K562 (cell line): ENCODE measurements around the gene SPAG9. TPM values are rescaled to one million over a fixed set of nuclear protein-coding genes. Genes with fewer than 3 reads are reported as not detected.

Source experiments
- ARID4B ChIP-seq: sonication (generic); formaldehyde crosslinking; IDR thresholded peaks from 2 replicates; pipeline ENCODE4 v1.8.0; 2022; ENCODE audit warnings: mild to moderate bottlenecking, missing genetic modification reagents
- JUND ChIP-seq, 2 experiments: IDR thresholded peaks; 2 replicates in 1 of 2; 3 replicates in 1 of 2; pipeline ENCODE4 v1.6.1; 2011; ENCODE audit warnings: borderline replicate concordance in 2 of 2, low read depth in 2 of 2, low read length in 2 of 2, improper control_type of control experiment in 1 of 2, missing biosample characterization in 1 of 2, missing genetic modification characterization in 1 of 2, missing genetic modification reagents in 1 of 2
- KDM4B ChIP-seq, 2 experiments: fragments of 450-650 bp in 1 of 2; sonication (generic) in 1 of 2; IDR thresholded peaks; 2 replicates each; pipeline ENCODE4 v1.6.1; 2016 to 2017; ENCODE audit warnings: borderline replicate concordance in 2 of 2, antibody characterized with exemption in 1 of 2, low read depth in 1 of 2, mild to moderate bottlenecking in 1 of 2
- MECOM ChIP-seq: fragments of 250-450 bp; sonication (Bioruptor Pico); IDR thresholded peaks from 2 replicates; pipeline ENCODE4 v1.8.0; 2022; ENCODE audit warnings: inconsistent platforms
- NR2C1 ChIP-seq, 2 experiments: fragments of 450-650 bp; IDR thresholded peaks; 2 replicates each; pipeline ENCODE4 v1.6.1; 2017; ENCODE audit warnings: mild to moderate bottlenecking in 2 of 2, antibody characterized with exemption in 1 of 2, inconsistent platforms in 1 of 2, missing compliant biosample characterization in 1 of 2, missing genetic modification characterization in 1 of 2
- PKNOX1 ChIP-seq: fragments of 450-650 bp; IDR thresholded peaks from 2 replicates; pipeline ENCODE4 v1.6.1; 2016
- RBM34 ChIP-seq: fragments of 200-400 bp; formaldehyde crosslinking; IDR thresholded peaks from 2 replicates; pipeline ENCODE4 v1.6.1; 2018; ENCODE audit warnings: low read length, borderline replicate concordance; ENCODE audit not compliant: insufficient read depth
- SAFB2 ChIP-seq: fragments of 200-400 bp; formaldehyde crosslinking; IDR thresholded peaks from 2 replicates; pipeline ENCODE4 v1.6.1; 2018; ENCODE audit warnings: borderline replicate concordance, low read length, low read depth, moderate library complexity; ENCODE audit not compliant: severe bottlenecking
- SMAD1 ChIP-seq: fragments of 150-350 bp; IDR thresholded peaks from 2 replicates; pipeline ENCODE4 v1.6.1; 2014; ENCODE audit warnings: low read length, low read depth; ENCODE audit not compliant: partially characterized antibody
- THAP12 ChIP-seq: fragments of 250-450 bp; sonication (Bioruptor Pico); IDR thresholded peaks from 2 replicates; pipeline ENCODE4 v1.9.0; 2021; ENCODE audit warnings: mild to moderate bottlenecking, inconsistent platforms
- TOE1 ChIP-seq, 2 experiments: fragments of 450-650 bp in 1 of 2; sonication (generic) in 1 of 2; formaldehyde crosslinking in 1 of 2; IDR thresholded peaks; 2 replicates each; pipeline versions ENCODE4 v1.7.1 to v1.8.0; 2016 to 2022; ENCODE audit warnings: borderline replicate concordance in 2 of 2, mild to moderate bottlenecking in 2 of 2, antibody characterized with exemption in 1 of 2, inconsistent platforms in 1 of 2, low read depth in 1 of 2, missing genetic modification reagents in 1 of 2, moderate library complexity in 1 of 2
- XRCC3 ChIP-seq: fragments of 450-650 bp; IDR thresholded peaks from 2 replicates; pipeline ENCODE4 v1.6.1; 2017; ENCODE audit warnings: mild to moderate bottlenecking, moderate library complexity
- ZBTB34 ChIP-seq: fragments of 250-450 bp; sonication (Bioruptor Pico); IDR thresholded peaks from 2 replicates; pipeline ENCODE4 v1.8.0; 2021; ENCODE audit warnings: mild to moderate bottlenecking, moderate library complexity
- ZNF124 ChIP-seq: sonication (generic); formaldehyde crosslinking; IDR thresholded peaks from 2 replicates; pipeline ENCODE4 v1.8.1; 2022; ENCODE audit warnings: missing genetic modification reagents
- ZNF583 ChIP-seq: fragments of 250-450 bp; sonication (Bioruptor Pico); IDR thresholded peaks from 2 replicates; pipeline ENCODE4 v1.4.0; 2020
- polyA plus RNA-seq, 8 experiments: library from polyadenylated mRNA; depleted of rRNA in 4 of 8; stranded (reverse) in 5 of 8; unstranded in 3 of 8; fragments of >200 nt; fragmentation: Nextera tagmentation in 2 of 8; fragmentation: Illumina TruSeq in 1 of 8; extraction: Ambion mirVana in 2 of 8; extraction: Trizol in 1 of 8; gene quantifications; 2 replicates each; pipeline versions ENCODE4 v1.2.1 to v1.2.3, GENCODE V29; 2011 to 2014; ENCODE audit warnings: inconsistent platforms in 1 of 8, missing spikeins in 1 of 8
- total RNA-seq, 7 experiments: library from RNA; depleted of rRNA in 6 of 7; stranded (reverse); fragments of >200 nt in 6 of 7; fragmentation: Illumina TruSeq in 2 of 7; extraction: Trizol in 2 of 7; gene quantifications; 2 replicates each; pipeline versions ENCODE4 v1.2.1 to v1.2.3, GENCODE V29; 2011 to 2021; ENCODE audit warnings: low replicate concordance in 1 of 7

The SPAG9 gene
- total and polyA plus RNA-seq, 9 of the 15 experiments (the other 6 are each of a cell fraction or from before 2014, with no cell fraction given), result 12.2 to 99.2 (median 58.2) TPM

- TF ChIP-seq RBM34 (no peak), PKNOX1 (peak; percentile 88), SMAD1 (no peak), SAFB2 (no peak), KDM4B (IDR thresholded peaks at IDR 0.05; ENCODE audit: borderline replicate concordance in 2 of 2, low read depth in 1 of 2) (peak in 1 of 2 experiments; percentile 51; a peak in 1 of 4 replicates), ZNF583 (CRISPR knock-in tag) (no peak), JUND (IDR thresholded peaks at IDR 0.05; ENCODE audit: borderline replicate concordance, low read depth, low read length) (peak; percentile 52), JUND (tag; IDR thresholded peaks at IDR 0.05; ENCODE audit: borderline replicate concordance, low read depth, low read length) (peak; percentile 37; the same call in 1 of the 3 replicates), NR2C1 (IDR thresholded peaks at IDR 0.05) (peak; percentile 71), NR2C1 (tag; IDR thresholded peaks at IDR 0.05) (peak; percentile 65), ZNF124 (no peak), MECOM (CRISPR knock-in tag) (no peak), ZBTB34 (CRISPR knock-in tag) (no peak), ARID4B (CRISPR knock-in tag) (peak; percentile 44; the same call in 1 of the 2 replicates), XRCC3 (no peak), TOE1 (IDR thresholded peaks at IDR 0.05; ENCODE audit: borderline replicate concordance) (no peak; the same call in 1 of the 2 replicates), TOE1 (CRISPR knock-in tag; IDR thresholded peaks at IDR 0.05; ENCODE audit: borderline replicate concordance, low read depth) (no peak), THAP12 (peak; percentile 89)
Measured at GRCh38 chr17:50944054-50944901, 176.4 kb downstream of the SPAG9 start (continued).
